GM10248 (cell line): ENCODE results near the gene ZNF502.

ENCODE experiments used
- CTCF ChIA-PET: fragments of 300-600 bp; sonication (Branson Sonifier 250); formaldehyde crosslinking; extraction: SDS; loops from one replicate; lab custom pipeline; 2021; ENCODE audit warnings: antibody characterized with exemption; lab: Yijun Ruan, JAX
- POLR2A ChIA-PET: fragments of 350-650 bp; sonication (Branson Sonifier 250); formaldehyde crosslinking; extraction: SDS; loops from one replicate; lab custom pipeline; 2020; ENCODE audit warnings: antibody characterized with exemption; lab: Yijun Ruan, JAX
- DNase-seq: peaks from one replicate; pipeline ENCODE4 v3.0.0; 2012; ENCODE audit errors: extremely low spot score
- TF ChIP-seq, protein P1 (sequence below): IDR thresholded peaks from 2 replicates; pipeline ENCODE4 v1.5.1; 2012; ENCODE audit warnings: mild to moderate bottlenecking, low read depth; ENCODE audit errors: extremely low read depth, missing control alignments, control extremely low read depth

The ZNF502 gene

DNA sequence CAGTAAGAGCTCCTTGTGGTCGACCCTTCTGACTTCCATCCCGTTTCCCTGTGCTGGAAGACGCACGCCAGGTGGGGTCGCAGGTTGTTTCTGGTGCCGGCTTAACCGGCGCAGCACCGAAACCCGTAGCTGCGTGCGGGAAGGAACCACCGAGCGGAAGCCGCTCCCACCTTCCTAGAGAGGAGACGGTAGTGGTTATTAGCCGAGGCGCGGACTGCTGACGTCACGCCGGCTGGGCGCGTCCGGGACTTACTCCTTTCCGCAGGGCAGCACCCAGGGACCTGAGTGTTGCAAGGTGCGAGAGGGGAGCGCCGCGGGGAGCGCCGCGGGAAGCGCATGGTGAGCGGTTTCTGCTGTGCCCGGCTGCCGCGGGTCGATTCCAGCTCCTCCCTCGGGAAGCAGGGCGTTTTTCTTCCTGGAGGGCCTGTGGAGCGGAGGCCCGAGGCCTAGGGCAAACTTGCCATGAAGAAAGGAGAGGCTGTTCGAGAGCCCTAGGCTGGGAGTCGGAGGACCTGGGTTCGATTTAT lies 17.0 kb downstream of the ZNF502 start, which contains the start of gene ZNF501:
Gene ZNF501, plus strand, starts transcription at position 252 of the 527 bp plus-strand sequence. CDS start 4,787 bp downstream, outside the sequence.
- peak; percentile 83 for DNase-seq
- TF ChIP-seq, protein P1, sequence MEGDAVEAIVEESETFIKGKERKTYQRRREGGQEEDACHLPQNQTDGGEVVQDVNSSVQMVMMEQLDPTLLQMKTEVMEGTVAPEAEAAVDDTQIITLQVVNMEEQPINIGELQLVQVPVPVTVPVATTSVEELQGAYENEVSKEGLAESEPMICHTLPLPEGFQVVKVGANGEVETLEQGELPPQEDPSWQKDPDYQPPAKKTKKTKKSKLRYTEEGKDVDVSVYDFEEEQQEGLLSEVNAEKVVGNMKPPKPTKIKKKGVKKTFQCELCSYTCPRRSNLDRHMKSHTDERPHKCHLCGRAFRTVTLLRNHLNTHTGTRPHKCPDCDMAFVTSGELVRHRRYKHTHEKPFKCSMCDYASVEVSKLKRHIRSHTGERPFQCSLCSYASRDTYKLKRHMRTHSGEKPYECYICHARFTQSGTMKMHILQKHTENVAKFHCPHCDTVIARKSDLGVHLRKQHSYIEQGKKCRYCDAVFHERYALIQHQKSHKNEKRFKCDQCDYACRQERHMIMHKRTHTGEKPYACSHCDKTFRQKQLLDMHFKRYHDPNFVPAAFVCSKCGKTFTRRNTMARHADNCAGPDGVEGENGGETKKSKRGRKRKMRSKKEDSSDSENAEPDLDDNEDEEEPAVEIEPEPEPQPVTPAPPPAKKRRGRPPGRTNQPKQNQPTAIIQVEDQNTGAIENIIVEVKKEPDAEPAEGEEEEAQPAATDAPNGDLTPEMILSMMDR, result no peak
- CTCF ChIA-PET, result interaction anchor here (1.3 kb wide), 1 partner anchor 9 kb away, joined by 4 read pairs; no protein-coding TSS in a partner anchor
- POLR2A ChIA-PET, result no interaction called here

DNA sequence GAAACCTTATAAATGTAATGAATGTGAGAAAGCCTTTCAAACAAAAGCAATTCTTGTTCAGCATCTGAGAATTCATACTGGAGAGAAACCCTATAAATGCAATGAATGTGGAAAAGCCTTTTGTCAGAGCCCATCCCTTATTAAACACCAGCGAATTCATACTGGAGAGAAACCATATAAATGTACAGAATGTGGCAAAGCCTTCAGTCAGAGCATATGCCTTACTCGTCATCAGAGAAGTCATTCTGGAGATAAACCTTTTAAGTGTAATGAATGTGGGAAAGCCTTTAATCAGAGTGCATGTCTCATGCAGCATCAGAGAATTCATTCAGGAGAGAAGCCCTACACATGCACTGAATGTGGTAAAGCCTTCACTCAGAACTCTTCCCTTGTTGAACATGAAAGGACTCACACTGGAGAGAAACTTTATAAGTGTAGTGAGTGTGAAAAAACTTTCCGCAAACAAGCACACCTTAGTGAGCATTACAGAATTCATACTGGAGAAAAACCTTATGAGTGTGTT lies 22.2 kb downstream of the ZNF502 start:
- POLR2A ChIA-PET, result no interaction called here
- TF ChIP-seq, protein P1, result no peak
- DNase-seq, result no peak
- CTCF ChIA-PET, result no interaction called here

DNA sequence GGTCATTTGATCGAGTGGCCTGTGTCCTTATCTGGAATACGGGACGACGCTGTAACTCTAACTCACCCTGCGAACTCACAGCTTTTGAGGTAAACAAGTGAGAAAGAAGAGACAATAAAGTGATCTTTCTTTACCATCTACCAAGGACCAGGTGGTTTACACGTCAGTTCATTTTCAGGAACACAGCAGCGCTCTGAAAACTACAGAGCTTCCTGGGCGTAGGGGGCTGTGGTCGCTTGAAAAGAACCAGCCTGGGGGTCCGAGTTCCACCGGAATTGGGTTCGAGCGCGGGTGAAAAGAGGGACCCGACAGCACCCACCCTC lies 48.6 kb downstream of the ZNF502 start:
- peak; percentile 22 for DNase-seq

DNA sequence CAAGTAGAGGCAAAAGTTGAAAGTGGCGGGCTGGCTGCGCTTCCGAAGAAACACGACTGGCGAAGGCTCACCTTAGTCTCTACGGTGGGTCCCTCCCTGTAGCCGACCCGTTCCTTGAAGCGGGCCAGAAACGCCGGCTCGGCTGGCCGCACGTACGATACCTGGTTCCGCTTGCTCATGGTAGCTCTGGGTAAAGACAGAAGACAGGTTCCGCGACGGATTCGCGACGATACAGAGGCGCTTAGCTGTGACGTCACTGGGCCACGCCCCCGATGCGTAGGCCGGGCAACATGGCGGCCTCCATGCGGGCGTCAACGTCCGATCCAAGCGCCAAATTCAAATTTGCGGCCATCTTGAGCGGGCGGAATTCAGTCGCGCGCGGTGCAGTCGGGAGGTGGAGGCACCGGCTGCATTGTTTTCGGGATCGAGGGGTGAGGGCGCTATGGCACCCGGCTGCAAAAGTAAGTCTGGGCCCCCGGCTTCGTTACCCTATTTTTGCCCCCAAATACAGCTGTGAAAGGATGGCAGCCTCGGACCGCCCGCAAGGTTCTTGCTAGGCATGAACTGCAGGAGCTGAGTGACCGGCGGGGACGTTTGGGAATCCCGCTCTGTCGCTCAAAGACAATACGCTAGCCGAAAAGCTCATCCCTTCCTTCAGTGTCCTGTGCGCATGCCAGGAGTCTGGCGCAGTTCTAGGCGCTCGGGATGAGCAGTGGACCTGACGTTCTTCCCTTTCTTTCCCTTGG lies 49.1 kb downstream of the ZNF502 start, which contains the start of the genes KIAA1143 and KIF15:
Gene KIAA1143, minus strand, starts transcription at position 196 of the 746 bp plus-strand sequence. Its CDS starts 17 bp downstream, at position 179.
Gene KIF15, plus strand, starts transcription at position 371 of the 746 bp plus-strand sequence. Its CDS starts 72 bp downstream, at position 443.
- CTCF ChIA-PET, result interaction anchor here (1.2 to 1.3 kb wide), 2 partner anchors 15 to 18 kb away, joined by 3 read pairs; no protein-coding TSS in a partner anchor
- TF ChIP-seq, protein P1, result peak; percentile 18
- POLR2A ChIA-PET, result no interaction called here
- DNase-seq, result peak; percentile 96

More for the DNA sequence above, 48.6 kb downstream of the ZNF502 start:
- CTCF ChIA-PET, result interaction anchor here (1.2 to 1.3 kb wide), 2 partner anchors 15 to 19 kb away, joined by 3 read pairs; no protein-coding TSS in a partner anchor
- POLR2A ChIA-PET, result no interaction called here
- TF ChIP-seq, protein P1, result no peak

DNA sequence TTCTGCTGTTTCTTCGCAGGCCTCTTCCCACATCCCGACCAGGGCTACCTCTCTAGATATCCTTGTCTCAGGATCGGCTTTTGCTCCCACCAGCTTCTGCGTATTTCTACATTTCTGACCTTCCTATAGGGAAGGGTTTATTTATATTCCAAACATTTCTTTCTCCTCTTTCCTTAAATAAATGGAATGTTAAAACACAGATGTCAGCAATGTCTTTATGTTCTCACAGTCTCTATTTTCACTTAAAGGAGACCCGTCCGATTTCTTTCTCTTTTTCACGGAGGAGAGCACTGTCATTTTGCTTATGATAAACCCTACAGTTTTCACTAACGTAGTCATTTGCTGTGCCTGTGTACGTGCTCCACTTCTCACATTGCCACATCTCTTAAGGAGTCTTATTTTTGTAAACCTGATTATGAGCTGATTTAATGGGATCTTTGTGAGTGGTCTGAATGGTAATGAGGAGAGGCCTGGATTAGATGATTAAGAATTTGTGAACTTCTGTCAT lies 49.8 kb downstream of the ZNF502 start:
- CTCF ChIA-PET, result interaction anchor here (1.0 to 1.3 kb wide), 3 partner anchors 10 to 18 kb away, joined by 3 read pairs; no protein-coding TSS in a partner anchor
- POLR2A ChIA-PET, result no interaction called here
- TF ChIP-seq, protein P1, result no peak
- no peak for DNase-seq

DNA sequence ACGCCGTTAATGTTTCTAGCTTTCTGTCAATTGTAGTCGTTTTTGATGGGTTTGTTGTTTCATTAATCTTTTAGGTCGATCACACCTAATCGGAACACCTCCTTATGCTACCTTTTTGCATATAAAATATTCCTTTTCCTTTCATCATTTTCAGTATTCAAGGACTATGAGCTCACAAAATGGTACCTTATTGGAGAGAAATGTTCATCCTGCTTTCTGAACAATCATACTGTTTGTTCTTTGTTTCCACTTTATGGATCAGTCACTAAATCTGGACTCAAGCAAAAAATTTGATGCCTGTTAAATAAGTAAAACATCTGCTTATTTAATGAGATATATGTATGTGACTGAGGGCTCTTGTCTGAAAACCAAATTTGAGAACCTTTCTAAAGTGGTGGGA lies 50.2 kb downstream of the ZNF502 start:
- TF ChIP-seq, protein P1, result no peak
- DNase-seq, result no peak
- ChIA-PET CTCF (interaction anchor here (1.0 kb wide), 1 partner anchor 9 kb away, joined by 3 read pairs; no protein-coding TSS in a partner anchor), POLR2A (no interaction called here)
